Skeletal muscle cell (primary cell): ENCODE data around the gene ALDH1L2.
"Not testable (repeated sequence)": the region's sequence is repeated elsewhere in the genome, so short reads cannot be mapped to it uniquely, and the experiment has no call there.

Source experiments
- DNase-seq: peaks from one replicate; pipeline ENCODE4 v3.0.0-alpha.2; 2010; ENCODE audit warnings: low read depth
- H3K4me3 ChIP-seq: 2 replicates; pipeline ENCODE4 v1.5.1; 2011; ENCODE audit warnings: low read depth, mild to moderate bottlenecking, control low read depth, low read length, moderate library complexity

ALDH1L2 gene

DNA sequence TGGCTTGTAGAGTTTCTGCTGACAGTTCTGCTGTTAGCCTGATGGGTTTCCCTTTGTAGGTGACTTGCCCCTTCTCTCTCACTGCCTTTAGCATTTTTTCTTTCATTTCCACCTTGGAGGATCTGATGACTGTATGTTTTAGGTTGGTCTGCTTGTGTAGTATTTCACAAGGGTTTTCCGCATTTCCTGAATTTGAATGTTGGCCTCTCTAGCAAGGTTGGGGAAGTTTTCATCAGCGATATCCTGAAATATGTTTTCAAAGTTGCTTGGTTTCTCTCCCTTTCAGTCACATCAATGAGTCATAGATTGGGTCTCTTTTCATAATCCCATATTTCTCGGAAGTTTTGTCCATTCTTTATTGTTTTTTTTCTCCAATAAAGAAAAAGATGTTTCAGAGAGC is 86.7 kb downstream of the ALDH1L2 start:
- H3K4me3 ChIP-seq: no peak overlapping the region
- DNase-seq: no peak

- no peak for DNase-seq
- H3K4me3 ChIP-seq: no peak overlapping the region
Measured at GRCh38 chr12:104994336-104994735, 89.9 kb downstream of the ALDH1L2 start.

DNA sequence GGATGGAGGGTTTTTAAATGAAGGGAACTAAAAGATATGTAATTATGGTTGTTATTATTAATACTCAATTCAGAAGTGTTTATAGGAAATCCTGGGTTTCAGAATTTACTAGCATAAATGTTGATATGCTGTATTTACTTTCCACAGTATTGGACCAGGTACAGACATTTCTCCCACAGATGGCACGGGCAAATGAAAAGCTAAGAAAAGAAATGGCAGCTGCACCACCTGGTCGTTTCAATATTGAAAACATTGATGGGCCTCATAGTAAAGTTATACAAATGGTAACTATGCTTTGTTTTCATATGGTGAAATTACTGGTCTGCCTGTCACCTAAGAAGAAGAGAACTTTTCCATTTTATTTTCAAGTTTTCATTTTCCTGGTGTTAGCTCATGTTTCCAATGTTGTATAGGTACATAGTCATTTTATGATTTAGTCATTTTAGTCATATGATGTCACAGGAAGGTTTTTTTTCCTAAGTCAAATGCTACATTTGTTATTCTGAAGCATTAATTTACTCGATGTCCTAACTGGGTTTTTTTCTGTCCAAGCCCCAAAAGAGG is 92.6 kb downstream of the ALDH1L2 start:
- no peak for DNase-seq
- no peak overlapping the region for H3K4me3 ChIP-seq

DNA sequence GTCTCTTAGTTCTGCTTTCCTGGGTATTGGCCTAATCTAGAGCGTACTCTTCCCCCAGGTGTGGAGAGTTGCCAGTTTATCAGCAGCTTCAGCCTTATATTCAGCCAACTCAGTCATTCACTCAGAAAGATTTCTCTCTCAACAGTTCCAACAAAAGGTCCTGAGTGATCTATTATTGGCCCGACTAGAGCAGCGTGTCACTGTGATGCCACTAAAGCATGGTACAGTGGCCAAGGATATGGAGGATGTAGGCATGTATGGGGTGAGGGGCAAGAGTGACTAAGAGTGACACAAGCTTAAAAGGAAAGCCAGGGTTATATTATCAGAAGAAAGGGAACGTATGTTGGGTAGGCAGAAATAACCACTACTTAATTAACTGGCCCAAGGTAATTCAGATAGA is 93.3 kb downstream of the ALDH1L2 start:
- no peak for DNase-seq
- no peak overlapping the region for H3K4me3 ChIP-seq

DNA sequence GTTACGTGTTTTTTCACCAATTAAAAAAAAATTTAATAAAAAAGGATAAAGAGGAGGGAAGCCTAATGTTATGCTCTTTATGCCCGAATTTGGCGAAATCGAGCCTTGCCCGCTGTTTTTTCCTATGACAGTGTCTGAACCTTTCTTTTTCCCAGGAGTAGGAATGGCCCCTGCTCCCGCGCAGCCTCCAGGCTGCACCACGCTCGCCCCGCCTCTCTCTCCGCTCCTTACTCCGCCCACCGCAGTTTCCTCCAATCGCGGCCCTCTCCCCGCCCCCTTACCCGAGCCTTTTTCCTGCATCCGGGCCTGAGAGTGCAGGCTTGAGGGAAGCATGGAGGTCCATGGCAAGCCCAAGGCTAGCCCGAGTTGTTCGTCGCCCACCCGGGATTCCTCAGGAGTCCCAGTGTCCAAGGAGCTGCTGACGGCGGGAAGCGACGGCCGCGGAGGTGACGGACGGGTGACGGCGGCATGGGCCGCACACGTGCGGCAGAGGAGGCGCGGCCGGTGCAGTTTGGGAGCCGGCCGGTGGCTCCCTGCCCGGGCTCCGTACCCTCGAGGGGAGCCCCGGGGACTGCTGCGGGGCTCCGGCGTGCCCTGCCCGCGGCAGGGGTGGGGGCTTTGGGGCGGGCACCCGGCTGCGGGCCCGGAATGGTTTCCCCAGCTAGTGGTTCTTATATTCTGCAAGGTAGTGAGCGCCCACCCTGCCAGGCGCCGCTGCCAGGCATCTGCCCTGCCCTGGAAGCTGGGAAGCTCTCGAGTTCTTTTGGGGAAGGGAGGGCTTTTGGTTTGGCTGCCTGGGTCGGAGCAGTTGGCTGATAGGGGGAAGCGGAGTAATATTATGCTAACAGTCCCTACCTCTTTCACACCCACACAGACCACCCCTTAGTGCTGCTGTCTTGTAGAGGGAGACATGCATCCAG is 98.0 kb downstream of the ALDH1L2 start, which contains the start of gene NOPCHAP1:
Gene NOPCHAP1 (plus strand): TSS at position 295 of the 920 bp plus-strand sequence. CDS start 37 bp downstream, at position 332.
- H3K4me3 ChIP-seq: peak within 1 kb of the TSS; percentile 85
- peak; percentile 39 for DNase-seq

GRCh38 chr12:104985206-104985605 is 99.1 kb downstream of the ALDH1L2 start:
- H3K4me3 ChIP-seq: no peak overlapping the region

DNA sequence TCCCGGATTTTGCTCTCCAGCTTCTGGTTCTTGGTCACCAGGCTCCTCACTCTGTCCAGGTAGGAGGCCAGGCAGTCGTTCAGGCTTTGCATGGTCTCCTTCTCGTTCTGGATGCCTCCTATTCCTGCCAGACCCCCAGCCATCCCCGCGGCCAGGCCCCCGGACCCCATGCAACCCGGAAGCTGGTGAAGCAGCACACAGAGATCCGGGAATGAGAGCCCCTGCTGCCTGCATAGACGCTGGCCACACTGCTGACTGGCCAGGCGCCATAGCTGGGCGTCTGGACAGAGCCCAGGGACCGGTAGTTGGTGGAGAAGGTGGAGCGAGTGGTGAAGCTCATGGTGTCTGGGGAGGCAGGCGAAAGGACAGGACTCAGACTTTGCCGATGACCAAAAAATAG is 106.6 kb downstream of the ALDH1L2 start:
- not testable (repeated sequence) for DNase-seq, H3K4me3 ChIP-seq

More at GRCh38 chr12:104985206-104985605, 99.1 kb downstream of the ALDH1L2 start:
- no peak for DNase-seq

GRCh38 chr12:104976703-104977102 is 107.6 kb downstream of the ALDH1L2 start:
- no peak overlapping the region for H3K4me3 ChIP-seq
- no peak for DNase-seq

- DNase-seq: no peak
- no peak overlapping the region for H3K4me3 ChIP-seq
Measured at GRCh38 chr12:104975587-104976343, 108.5 kb downstream of the ALDH1L2 start.

GRCh38 chr12:104974626-104975290 is 109.5 kb downstream of the ALDH1L2 start:
- no peak overlapping the region for H3K4me3 ChIP-seq
- DNase-seq: no peak

- DNase-seq: no peak
- H3K4me3 ChIP-seq: no peak overlapping the region
Measured at GRCh38 chr12:104973250-104973649, 111.0 kb downstream of the ALDH1L2 start.

DNA sequence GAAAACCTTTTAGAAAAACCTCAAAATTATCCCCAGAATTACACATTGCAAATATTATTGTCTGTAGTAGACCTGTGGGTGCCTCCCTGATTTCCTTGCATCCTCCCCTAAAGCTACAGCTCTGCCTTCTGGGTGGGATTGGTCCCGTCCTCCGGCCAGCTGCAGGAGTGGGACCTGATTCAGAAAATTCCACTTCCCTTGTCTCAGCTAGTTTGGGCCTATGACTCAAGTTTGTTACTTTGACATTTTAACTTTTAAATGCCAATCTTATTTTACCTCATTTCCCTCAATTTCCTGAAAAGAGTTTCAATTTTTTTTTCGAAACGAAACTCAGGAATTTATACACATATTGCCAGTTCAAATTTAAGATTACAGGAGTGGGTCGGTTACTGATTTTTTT is 113.0 kb downstream of the ALDH1L2 start:
- no peak overlapping the region for H3K4me3 ChIP-seq
- DNase-seq: no peak
